Type B pancreatic cell (in vitro differentiated cells): ENCODE data around the gene PRTG. TPM values are rescaled to one million over a fixed set of nuclear protein-coding genes. Genes with fewer than 3 reads are reported as not detected.

Experiments used
- DNase-seq: peaks from one replicate; pipeline ENCODE4 v3.0.0; 2021; ENCODE audit warnings: mixed read lengths; ENCODE audit not compliant: unreplicated experiment; ENCODE audit errors: extremely low spot score
- H3K27ac Mint-ChIP-seq: 2 replicates; pipeline ENCODE4 v1.8.0; 2021; ENCODE audit warnings: mild to moderate bottlenecking, mixed read lengths
- H3K27me3 Mint-ChIP-seq: 2 replicates; pipeline ENCODE4 v1.8.0; 2021; ENCODE audit warnings: mixed read lengths
- H3K36me3 Mint-ChIP-seq: 2 replicates; pipeline ENCODE4 v1.8.0; 2021; ENCODE audit warnings: mixed read lengths
- H3K4me1 Mint-ChIP-seq: one replicate; pipeline ENCODE4 v1.8.0; 2021; ENCODE audit warnings: mixed read lengths; ENCODE audit not compliant: unreplicated experiment
- H3K4me3 Mint-ChIP-seq: 2 replicates; pipeline ENCODE4 v1.8.0; 2021; ENCODE audit warnings: mild to moderate bottlenecking, mixed read lengths
- H3K9me3 Mint-ChIP-seq: 2 replicates; pipeline ENCODE4 v1.8.0; 2021; ENCODE audit warnings: mixed read lengths
- total RNA-seq: library from RNA; stranded (reverse); gene quantifications from 2 replicates; pipeline ENCODE4 v1.2.1, GENCODE V29; 2021; ENCODE audit warnings: low replicate concordance
- TF ChIP-seq, protein P1 (sequence below): fragments of 200-600 bp; sonication (generic); conservative IDR thresholded peaks from 2 replicates; pipeline ENCODE4 v1.5.0; 2021; ENCODE audit warnings: antibody characterized with exemption, mild to moderate bottlenecking

The PRTG gene
- total RNA-seq, 1 donor from 2014 or later, result 51.7 TPM

DNA sequence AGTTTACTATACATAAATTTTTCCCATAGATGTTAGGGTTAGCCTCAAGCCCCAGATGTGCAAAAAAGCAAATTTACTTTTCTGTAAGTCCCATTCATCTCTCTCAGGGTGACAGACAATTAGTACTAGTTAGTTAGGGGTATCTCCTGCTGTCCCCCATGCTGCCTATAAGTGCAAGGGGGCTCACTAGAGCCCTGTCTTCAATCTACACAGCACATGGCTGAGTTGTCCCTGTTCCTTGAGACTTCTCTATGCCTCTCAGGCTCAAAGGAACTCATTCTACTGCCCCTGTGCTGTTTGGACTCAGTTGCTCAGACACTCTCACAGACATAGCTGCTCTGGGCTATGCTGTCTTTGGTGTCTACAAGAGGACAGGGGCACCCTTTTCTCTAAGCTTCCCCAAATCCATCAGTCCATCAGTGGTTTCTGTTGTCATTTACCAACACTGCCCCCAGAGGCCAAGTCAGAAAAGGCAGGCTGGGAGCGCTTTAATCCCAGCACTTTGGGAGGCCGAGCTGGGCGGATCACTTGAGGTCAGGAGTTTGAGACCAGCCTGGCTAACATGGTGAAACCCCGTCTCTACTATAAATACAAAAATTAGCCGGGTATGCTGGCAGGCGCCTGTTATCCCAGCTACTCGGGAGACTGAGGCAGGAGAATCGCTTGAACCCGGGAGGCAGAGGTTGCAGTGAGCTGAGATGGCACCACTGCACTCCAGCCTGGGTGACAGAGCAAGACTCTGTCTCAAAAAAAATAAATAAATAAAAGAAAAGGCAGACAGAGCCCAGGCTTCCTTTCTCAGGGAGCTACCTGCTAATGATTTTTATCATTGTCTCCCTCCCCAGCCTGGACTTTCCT, 31.4 kb upstream of the PRTG start:
- H3K36me3 Mint-ChIP-seq, result no peaks in the 10 kb centered on the region
- DNase-seq, result no peak
- H3K4me3 Mint-ChIP-seq, result no peak overlapping the region
- H3K27ac Mint-ChIP-seq, result no peak overlapping the region
- H3K4me1 Mint-ChIP-seq, result peaks cover 32% of the 10 kb centered on the region
- TF ChIP-seq, protein P1, sequence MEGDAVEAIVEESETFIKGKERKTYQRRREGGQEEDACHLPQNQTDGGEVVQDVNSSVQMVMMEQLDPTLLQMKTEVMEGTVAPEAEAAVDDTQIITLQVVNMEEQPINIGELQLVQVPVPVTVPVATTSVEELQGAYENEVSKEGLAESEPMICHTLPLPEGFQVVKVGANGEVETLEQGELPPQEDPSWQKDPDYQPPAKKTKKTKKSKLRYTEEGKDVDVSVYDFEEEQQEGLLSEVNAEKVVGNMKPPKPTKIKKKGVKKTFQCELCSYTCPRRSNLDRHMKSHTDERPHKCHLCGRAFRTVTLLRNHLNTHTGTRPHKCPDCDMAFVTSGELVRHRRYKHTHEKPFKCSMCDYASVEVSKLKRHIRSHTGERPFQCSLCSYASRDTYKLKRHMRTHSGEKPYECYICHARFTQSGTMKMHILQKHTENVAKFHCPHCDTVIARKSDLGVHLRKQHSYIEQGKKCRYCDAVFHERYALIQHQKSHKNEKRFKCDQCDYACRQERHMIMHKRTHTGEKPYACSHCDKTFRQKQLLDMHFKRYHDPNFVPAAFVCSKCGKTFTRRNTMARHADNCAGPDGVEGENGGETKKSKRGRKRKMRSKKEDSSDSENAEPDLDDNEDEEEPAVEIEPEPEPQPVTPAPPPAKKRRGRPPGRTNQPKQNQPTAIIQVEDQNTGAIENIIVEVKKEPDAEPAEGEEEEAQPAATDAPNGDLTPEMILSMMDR, result peak; percentile 82
- H3K9me3 Mint-ChIP-seq, result no peaks in the 10 kb centered on the region
- H3K27me3 Mint-ChIP-seq, result peaks cover 28% of the 10 kb centered on the region

- H3K27me3 Mint-ChIP-seq, result peaks cover 6% of the 10 kb centered on the region
- H3K4me3 Mint-ChIP-seq, result no peak overlapping the region
- DNase-seq, result no peak
- no peaks in the 10 kb centered on the region for H3K9me3 Mint-ChIP-seq
- H3K4me1 Mint-ChIP-seq, result peaks cover 32% of the 10 kb centered on the region
- TF ChIP-seq, protein P1, result no peak
- no peak overlapping the region for H3K27ac Mint-ChIP-seq
- no peaks in the 10 kb centered on the region for H3K36me3 Mint-ChIP-seq
These were observed 27.9 kb upstream of the PRTG start for GRCh38 chr15:55770806-55771205.

DNA sequence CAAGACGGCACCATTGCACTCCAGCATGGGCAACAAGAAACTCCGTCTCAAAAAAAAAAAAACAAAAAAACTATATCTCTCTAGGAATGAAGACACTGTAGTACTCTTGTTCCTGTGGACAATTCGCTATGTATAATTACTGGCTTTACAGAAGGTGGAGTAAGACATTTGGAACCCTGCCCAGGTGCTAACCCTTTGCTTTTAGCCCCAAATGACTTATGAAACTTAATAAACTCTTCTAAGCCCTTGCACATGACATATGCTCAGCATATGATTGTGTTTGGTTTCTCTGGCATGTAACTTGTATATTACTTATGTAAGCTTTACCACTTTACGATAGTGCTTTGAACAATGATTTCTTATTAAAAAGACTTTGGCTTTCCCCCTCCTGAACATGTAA, 27.3 kb upstream of the PRTG start:
- no peak for DNase-seq
- Mint-ChIP-seq H3K36me3 (no peaks in the 10 kb centered on the region), H3K4me3 (no peak overlapping the region), H3K9me3 (no peaks in the 10 kb centered on the region), H3K27me3 (peaks cover 1% of the 10 kb centered on the region), H3K27ac (no peak overlapping the region), H3K4me1 (peaks cover 28% of the 10 kb centered on the region)
- TF ChIP-seq, protein P1, result no peak

DNA sequence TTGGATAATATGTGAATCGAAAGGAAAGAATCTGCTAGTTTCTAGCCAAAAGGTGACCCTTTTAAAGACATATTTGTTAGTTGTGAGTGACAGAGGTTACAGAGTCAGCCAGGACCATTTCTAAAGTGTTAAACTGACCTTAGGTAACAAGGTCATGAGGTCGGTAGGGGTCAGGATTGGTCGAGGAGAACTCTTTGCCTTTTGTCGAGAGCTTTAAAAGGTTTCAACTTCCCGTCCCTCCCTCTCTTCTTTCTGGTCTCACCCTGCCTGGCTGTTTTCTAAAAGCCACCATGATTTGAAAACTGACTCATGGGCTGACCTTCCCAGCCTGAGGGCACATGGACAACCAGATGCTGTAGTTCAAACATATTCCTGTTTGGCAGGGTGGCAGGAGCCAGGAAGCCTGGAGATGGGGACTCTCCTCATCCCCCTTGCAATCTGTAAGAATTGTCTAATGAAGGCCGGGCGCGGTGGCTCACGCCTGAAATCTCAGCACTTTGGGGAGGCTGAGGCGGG, 25.8 kb upstream of the PRTG start:
- Mint-ChIP-seq H3K27ac (no peak overlapping the region), H3K9me3 (no peaks in the 10 kb centered on the region), H3K36me3 (no peaks in the 10 kb centered on the region), H3K27me3 (no peaks in the 10 kb centered on the region), H3K4me3 (no peak overlapping the region), H3K4me1 (peaks cover 17% of the 10 kb centered on the region)
- TF ChIP-seq, protein P1, result no peak
- DNase-seq, result no peak

- H3K36me3 Mint-ChIP-seq, result no peaks in the 10 kb centered on the region
- no peaks in the 10 kb centered on the region for H3K9me3 Mint-ChIP-seq
- H3K27me3 Mint-ChIP-seq, result no peaks in the 10 kb centered on the region
- no peak for DNase-seq
- peaks cover 14% of the 10 kb centered on the region for H3K4me1 Mint-ChIP-seq
- TF ChIP-seq, protein P1, result no peak
- no peak overlapping the region for H3K27ac Mint-ChIP-seq
- H3K4me3 Mint-ChIP-seq, result no peak overlapping the region
These were observed 23.7 kb upstream of the PRTG start for GRCh38 chr15:55766676-55767075.
